ENCODE results near the gene PARD3B.

GRCh38 chr2:205369813-205370212 lies 824.5 kb downstream of the PARD3B start:
- TF ChIP-seq CTCF (IDR thresholded peaks at IDR 0.05; ENCODE audit: low read depth, low read length, poor library complexity, severe bottlenecking) (no peak), EZH2phosphoT487 (IDR thresholded peaks at IDR 0.05; ENCODE audit: borderline replicate concordance, low read length) (no peak)
